ENCODE measurements around the gene TCERG1L.

TCERG1L gene

GRCh38 chr10:131175891-131176290 lies 135.6 kb downstream of the TCERG1L start:
- TF ChIP-seq MAX (IDR thresholded peaks at IDR 0.05) (no peak), FOXM1 (IDR thresholded peaks at IDR 0.05; ENCODE audit: borderline replicate concordance, low read depth) (no peak), CEBPB (IDR thresholded peaks at IDR 0.05) (no peak)

- TF ChIP-seq FOXM1 (IDR thresholded peaks at IDR 0.05; ENCODE audit: borderline replicate concordance, low read depth) (no peak), CEBPB (IDR thresholded peaks at IDR 0.05) (no peak), RAD21 (IDR thresholded peaks at IDR 0.05; ENCODE audit: low read depth) (no peak), TAF1 (IDR thresholded peaks at IDR 0.05; ENCODE audit: low read depth) (no peak), EP300 (IDR thresholded peaks at IDR 0.05; ENCODE audit: borderline replicate concordance) (no peak), MAX (IDR thresholded peaks at IDR 0.05) (no peak), ZBTB7A (IDR thresholded peaks at IDR 0.05; ENCODE audit: low read depth) (no peak), CREB1 (IDR thresholded peaks at IDR 0.05; ENCODE audit: low read depth) (no peak), EGR1 (IDR thresholded peaks at IDR 0.05) (no peak), REST (IDR thresholded peaks at IDR 0.05; ENCODE audit: low read depth) (no peak), TCF12 (IDR thresholded peaks at IDR 0.05; ENCODE audit: low read depth) (no peak), USF1 (IDR thresholded peaks at IDR 0.05) (no peak), YY1 (IDR thresholded peaks at IDR 0.05; ENCODE audit: low read depth) (no peak), NFIC (IDR thresholded peaks at IDR 0.05) (no peak), TEAD4 (IDR thresholded peaks at IDR 0.05) (no peak)
These were observed 136.6 kb downstream of the TCERG1L start for GRCh38 chr10:131174651-131175540.

GRCh38 chr10:131174211-131174565 lies 137.3 kb downstream of the TCERG1L start:
- TF ChIP-seq RAD21 (IDR thresholded peaks at IDR 0.05; ENCODE audit: low read depth) (no peak), REST (IDR thresholded peaks at IDR 0.05; ENCODE audit: low read depth) (no peak), USF1 (IDR thresholded peaks at IDR 0.05) (no peak), CREB1 (IDR thresholded peaks at IDR 0.05; ENCODE audit: low read depth) (no peak), CEBPB (IDR thresholded peaks at IDR 0.05) (no peak), FOXM1 (IDR thresholded peaks at IDR 0.05; ENCODE audit: borderline replicate concordance, low read depth) (no peak), TAF1 (IDR thresholded peaks at IDR 0.05; ENCODE audit: low read depth) (no peak), TEAD4 (IDR thresholded peaks at IDR 0.05) (no peak), NFIC (IDR thresholded peaks at IDR 0.05) (no peak), MAX (IDR thresholded peaks at IDR 0.05) (no peak), TCF12 (IDR thresholded peaks at IDR 0.05; ENCODE audit: low read depth) (no peak), ZBTB7A (IDR thresholded peaks at IDR 0.05; ENCODE audit: low read depth) (no peak), EP300 (IDR thresholded peaks at IDR 0.05; ENCODE audit: borderline replicate concordance) (no peak), YY1 (IDR thresholded peaks at IDR 0.05; ENCODE audit: low read depth) (no peak), EGR1 (IDR thresholded peaks at IDR 0.05) (no peak)

- no peak for TF ChIP-seq TEAD4 (IDR thresholded peaks at IDR 0.05)
- TF ChIP-seq USF1 (IDR thresholded peaks at IDR 0.05): no peak
- no peak for TF ChIP-seq EGR1 (IDR thresholded peaks at IDR 0.05)
These were observed 137.9 kb downstream of the TCERG1L start for GRCh38 chr10:131173484-131174210.

- TF ChIP-seq TCF12 (IDR thresholded peaks at IDR 0.05; ENCODE audit: low read depth): no peak
- no peak for TF ChIP-seq YY1 (IDR thresholded peaks at IDR 0.05; ENCODE audit: low read depth)
- no peak for TF ChIP-seq USF1 (IDR thresholded peaks at IDR 0.05)
- TF ChIP-seq FOXM1 (IDR thresholded peaks at IDR 0.05; ENCODE audit: borderline replicate concordance, low read depth): no peak
- no peak for TF ChIP-seq MAX (IDR thresholded peaks at IDR 0.05)
- TF ChIP-seq RAD21 (IDR thresholded peaks at IDR 0.05; ENCODE audit: low read depth): no peak
- no peak for TF ChIP-seq TAF1 (IDR thresholded peaks at IDR 0.05; ENCODE audit: low read depth)
- no peak for TF ChIP-seq CEBPB (IDR thresholded peaks at IDR 0.05)
These were observed 139.1 kb downstream of the TCERG1L start for GRCh38 chr10:131172433-131172832.
